PFSK-1 (cell line): ENCODE results near the gene TAPBP.

Experiments used
- FOXP2 ChIP-seq: optimal IDR thresholded peaks from 2 replicates; pipeline ENCODE3; 2011; ENCODE audit warnings: borderline replicate concordance, control low read depth, inconsistent platforms; ENCODE audit not compliant: insufficient read depth; ENCODE audit errors: extremely low read length, extremely low read depth
- POLR2AphosphoS5 ChIP-seq: IDR thresholded peaks from 2 replicates; pipeline ENCODE4 v1.6.1; 2012; ENCODE audit warnings: low read depth, mild to moderate bottlenecking, control low read depth, low read length, moderate library complexity
- REST ChIP-seq, 2 experiments: IDR thresholded peaks; 2 replicates each; pipeline versions ENCODE4 v1.6.1 to v1.8.0; 2011 to 2012; ENCODE audit warnings: low read depth in 2 of 2, low read length in 2 of 2, control low read depth in 1 of 2, inconsistent platforms in 1 of 2, mild to moderate bottlenecking in 1 of 2, moderate library complexity in 1 of 2; ENCODE audit not compliant: insufficient read depth in 1 of 2
- SIN3A ChIP-seq: IDR thresholded peaks from 2 replicates; pipeline ENCODE4 v1.6.1; 2012; ENCODE audit warnings: mild to moderate bottlenecking, low read length, moderate library complexity, borderline replicate concordance; ENCODE audit not compliant: insufficient read depth
- TAF1 ChIP-seq: IDR thresholded peaks from 2 replicates; pipeline ENCODE4 v1.6.1; 2012; ENCODE audit warnings: low read length, control low read depth, borderline replicate concordance; ENCODE audit not compliant: insufficient read depth

GRCh38 chr6:33324125-33324524 lies 10.2 kb upstream of the TAPBP start:
- TF ChIP-seq TAF1 (no peak), REST (IDR thresholded peaks at IDR 0.05; ENCODE audit: insufficient read depth in 1 of 2, low read depth in 2 of 2, low read length in 2 of 2) (no peak), POLR2AphosphoS5 (no peak), SIN3A (no peak), FOXP2 (no peak)
